ENCODE data around the gene CDH23. TPM values are rescaled to one million over a fixed set of nuclear protein-coding genes. Genes with fewer than 3 reads are reported as not detected.

CDH23 gene
- polyA plus RNA-seq, 2 donors = 1.6 to 3.2 TPM

DNA sequence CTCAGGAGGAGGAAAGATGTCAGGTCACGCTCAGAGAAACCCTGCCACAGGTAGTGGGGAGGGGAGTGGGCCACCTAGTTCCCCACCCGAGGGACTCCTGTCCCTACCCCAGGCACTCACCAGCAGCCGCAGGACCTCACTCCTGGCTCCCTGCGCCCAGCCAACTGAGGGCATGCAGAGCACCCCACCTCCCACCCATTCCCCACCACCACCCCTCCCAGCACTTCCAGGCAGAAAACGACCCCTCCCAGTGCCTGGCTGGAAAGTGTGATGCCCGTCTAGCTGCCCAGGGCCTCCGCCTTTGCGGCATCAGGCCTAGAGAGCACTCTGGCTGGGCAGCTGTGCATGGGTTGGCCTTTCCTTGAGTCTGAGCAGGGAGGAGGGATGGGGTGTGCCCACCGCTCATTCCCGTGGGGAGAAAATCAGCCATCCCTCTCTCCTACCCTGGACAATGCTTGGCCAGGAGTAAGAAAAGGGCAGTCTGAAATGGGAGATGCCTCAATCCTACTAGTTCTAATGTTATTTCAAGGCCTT lies 321.5 kb downstream of the CDH23 start:
- WGBS, 2 donors = 81 to 85% methylated on average over 10 of the region's 10 CpGs
- Histone ChIP-seq H3K27me3 (ENCODE audit: control insufficient read depth in 1 of 2, insufficient read depth in 2 of 2, low read length in 2 of 2) (no peaks in the 10 kb centered on the region), H3K9me3 (ENCODE audit: control insufficient read depth in 2 of 2, insufficient read depth in 1 of 2, low read depth in 1 of 2, low read length in 1 of 2) (no peaks in the 10 kb centered on the region), H3K4me3 (ENCODE audit: low read depth in 1 of 2, low read length in 2 of 2) (no peak overlapping the region), H3K27ac (ENCODE audit: low read depth in 2 of 2, low read length in 1 of 2) (peak overlapping the region in 1 of 2 donors; percentile 17), H3K36me3 (ENCODE audit: control insufficient read depth in 2 of 2, insufficient read depth in 2 of 2, low read length in 1 of 2) (no peaks in the 10 kb centered on the region), H3K4me1 (ENCODE audit: control insufficient read depth in 2 of 2, insufficient read depth in 2 of 2, low read length in 1 of 2) (peaks cover 13 to 25% of the 10 kb centered on the region in 2 donors)

DNA sequence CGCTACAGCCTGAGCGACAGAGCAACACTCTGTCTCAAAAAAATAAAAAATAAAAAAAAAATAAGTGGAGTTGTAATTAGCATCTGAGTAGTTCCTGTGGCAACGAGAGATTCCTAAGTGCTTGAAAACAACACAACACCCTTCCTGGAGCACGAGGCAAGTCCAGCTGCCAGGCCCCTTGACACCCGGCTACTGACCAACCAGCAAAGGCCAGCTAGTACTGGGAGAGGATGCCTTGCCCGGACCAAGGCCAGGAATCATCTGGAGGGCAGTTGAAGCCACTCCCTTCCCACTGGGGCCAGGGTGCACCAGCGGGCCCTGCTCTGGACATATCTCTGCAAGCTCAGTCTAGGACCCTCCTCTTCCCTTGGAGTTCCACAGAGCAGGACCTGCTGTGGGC lies 322.3 kb downstream of the CDH23 start:
- Histone ChIP-seq H3K9me3 (ENCODE audit: control insufficient read depth in 2 of 2, insufficient read depth in 1 of 2, low read depth in 1 of 2, low read length in 1 of 2) (no peaks in the 10 kb centered on the region), H3K4me3 (ENCODE audit: low read depth in 1 of 2, low read length in 2 of 2) (no peak overlapping the region), H3K27ac (ENCODE audit: low read depth in 2 of 2, low read length in 1 of 2) (no peak overlapping the region), H3K36me3 (ENCODE audit: control insufficient read depth in 2 of 2, insufficient read depth in 2 of 2, low read length in 1 of 2) (no peaks in the 10 kb centered on the region), H3K4me1 (ENCODE audit: control insufficient read depth in 2 of 2, insufficient read depth in 2 of 2, low read length in 1 of 2) (peaks cover 12 to 27% of the 10 kb centered on the region in 2 donors), H3K27me3 (ENCODE audit: control insufficient read depth in 1 of 2, insufficient read depth in 2 of 2, low read length in 2 of 2) (no peaks in the 10 kb centered on the region)
- 74 to 75% methylated on average over 7 of the region's 7 CpGs for WGBS, 2 donors

DNA sequence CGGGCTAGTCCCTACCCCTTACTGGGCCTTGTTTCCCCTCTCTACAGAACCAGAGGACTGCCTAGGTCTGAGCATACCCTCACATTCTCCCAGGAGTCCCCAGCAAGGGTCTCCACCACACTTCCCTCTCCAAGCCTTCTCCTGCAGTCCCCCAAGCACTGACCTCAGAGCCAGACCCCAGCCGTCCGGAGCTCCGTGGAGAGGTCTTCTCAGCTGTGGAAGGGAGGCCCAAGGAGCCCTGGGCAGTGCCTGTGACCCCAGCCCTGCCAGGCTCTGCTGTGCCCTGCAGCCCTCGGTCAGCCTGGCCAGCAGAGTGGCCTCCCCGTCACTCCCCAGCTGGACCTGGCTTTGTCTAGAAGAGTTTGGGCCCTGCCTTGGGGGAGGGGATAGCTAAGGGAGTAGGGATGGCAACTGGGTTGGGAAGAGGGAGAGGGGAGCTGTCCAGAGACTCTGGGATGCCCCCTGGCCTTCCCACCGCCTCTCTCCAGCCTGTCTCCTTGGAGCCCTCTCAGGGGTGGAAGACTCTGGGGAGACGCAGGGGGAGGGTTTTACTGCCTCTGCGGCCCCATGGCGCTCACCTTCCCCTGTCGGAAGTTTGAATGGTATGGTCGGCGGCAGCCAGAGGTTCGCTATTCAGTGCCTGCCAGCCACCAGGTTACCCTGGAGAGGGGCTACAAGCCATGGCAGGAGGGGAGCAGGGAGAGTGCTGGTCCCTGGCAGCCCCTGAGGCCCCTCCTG lies 322.9 kb downstream of the CDH23 start, which contains the start of gene C10orf105:
TSS of gene C10orf105 (minus strand) at position 315 of the 738 bp plus-strand sequence. CDS start 3,441 bp downstream, outside the sequence.
- no peak within 1 kb of the TSS for H3K4me3 ChIP-seq (ENCODE audit: low read depth in 1 of 2, low read length in 2 of 2)
- H3K4me1 ChIP-seq (ENCODE audit: control insufficient read depth in 2 of 2, insufficient read depth in 2 of 2, low read length in 1 of 2) = peaks cover 7 to 21% of the 10 kb centered on the region in 2 donors
- H3K9me3 ChIP-seq (ENCODE audit: control insufficient read depth in 2 of 2, insufficient read depth in 1 of 2, low read depth in 1 of 2, low read length in 1 of 2) = no peaks in the 10 kb centered on the region
- no peaks in the 10 kb centered on the region for H3K27me3 ChIP-seq (ENCODE audit: control insufficient read depth in 1 of 2, insufficient read depth in 2 of 2, low read length in 2 of 2)
- no peaks in the 10 kb centered on the region for H3K36me3 ChIP-seq (ENCODE audit: control insufficient read depth in 2 of 2, insufficient read depth in 2 of 2, low read length in 1 of 2)
- 94% methylated on average over 14 of the region's 14 CpGs for WGBS, 2 donors
- no peak within 1 kb of the TSS for H3K27ac ChIP-seq (ENCODE audit: low read depth in 2 of 2, low read length in 1 of 2)

DNA sequence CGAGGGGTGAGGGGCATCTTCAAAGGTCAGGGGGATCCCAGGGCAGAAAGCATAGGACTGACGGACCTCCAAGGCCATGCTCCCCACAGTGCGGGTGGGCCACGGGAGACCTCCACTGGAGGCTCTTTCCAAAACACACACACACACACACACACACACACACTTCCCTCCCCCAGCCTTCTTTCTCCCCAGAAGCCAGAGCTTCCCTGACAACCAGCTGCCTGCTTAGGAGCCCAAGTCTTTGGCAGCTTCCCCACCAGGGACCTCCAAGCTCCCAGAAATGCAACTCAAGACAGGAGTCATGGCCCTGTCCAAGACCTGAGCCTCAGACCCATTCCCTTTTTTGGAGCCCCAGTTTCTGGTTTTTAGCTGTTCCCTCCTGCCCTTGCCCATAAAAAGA lies 323.6 kb downstream of the CDH23 start:
- peaks cover 5 to 15% of the 10 kb centered on the region in 2 donors for H3K4me1 ChIP-seq (ENCODE audit: control insufficient read depth in 2 of 2, insufficient read depth in 2 of 2, low read length in 1 of 2)
- H3K9me3 ChIP-seq (ENCODE audit: control insufficient read depth in 2 of 2, insufficient read depth in 1 of 2, low read depth in 1 of 2, low read length in 1 of 2) = no peaks in the 10 kb centered on the region
- no peak overlapping the region for H3K4me3 ChIP-seq (ENCODE audit: low read depth in 1 of 2, low read length in 2 of 2)
- 78 to 84% methylated on average over 4 of the region's 4 CpGs for WGBS, 2 donors
- no peak overlapping the region for H3K27ac ChIP-seq (ENCODE audit: low read depth in 2 of 2, low read length in 1 of 2)
- no peaks in the 10 kb centered on the region for H3K36me3 ChIP-seq (ENCODE audit: control insufficient read depth in 2 of 2, insufficient read depth in 2 of 2, low read length in 1 of 2)
- H3K27me3 ChIP-seq (ENCODE audit: control insufficient read depth in 1 of 2, insufficient read depth in 2 of 2, low read length in 2 of 2) = no peaks in the 10 kb centered on the region

DNA sequence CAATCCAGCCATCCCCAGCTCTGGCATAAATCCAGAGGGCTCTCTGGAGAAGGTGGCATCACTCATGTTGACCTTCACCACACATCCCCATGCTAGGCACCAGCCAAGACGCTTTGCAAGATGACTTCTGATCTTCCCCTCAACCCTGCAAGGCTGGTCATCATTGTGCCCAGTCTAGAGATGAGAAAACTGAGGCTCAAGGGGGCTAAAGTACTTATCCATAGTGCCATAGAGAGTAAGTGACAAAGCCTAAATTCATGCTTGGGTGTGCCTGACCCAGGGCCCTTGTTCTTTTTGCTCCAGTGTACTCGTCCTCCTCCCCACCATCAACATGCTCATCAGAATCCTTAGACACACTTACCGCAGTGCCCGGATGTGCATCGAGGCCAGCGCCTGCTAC lies 324.6 kb downstream of the CDH23 start:
- H3K27ac ChIP-seq (ENCODE audit: low read depth in 2 of 2, low read length in 1 of 2) = no peak overlapping the region
- 92% methylated on average over 6 of the region's 6 CpGs for WGBS, 2 donors

DNA sequence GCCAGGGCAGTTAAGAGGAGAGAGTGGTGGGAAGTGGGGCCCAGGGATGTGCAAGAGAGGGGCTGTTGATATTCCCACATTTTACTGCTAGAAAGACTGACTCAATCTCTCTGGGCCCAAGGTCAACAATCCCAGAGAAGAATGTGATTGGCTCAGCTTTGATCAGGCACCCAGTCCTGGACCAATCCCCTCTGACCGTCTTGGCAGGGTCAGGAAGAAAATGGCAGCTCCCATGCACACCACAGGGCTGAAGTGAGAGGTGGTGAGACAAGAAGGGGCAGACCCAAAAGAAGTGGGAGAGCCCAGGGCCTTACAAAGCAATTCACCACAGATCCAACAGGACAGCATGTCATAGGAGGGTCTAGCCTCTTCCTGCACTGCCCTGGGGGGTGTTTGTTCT lies 326.1 kb downstream of the CDH23 start:
- Histone ChIP-seq H3K27ac (ENCODE audit: low read depth in 2 of 2, low read length in 1 of 2) (no peak overlapping the region), H3K27me3 (ENCODE audit: control insufficient read depth in 1 of 2, insufficient read depth in 2 of 2, low read length in 2 of 2) (no peaks in the 10 kb centered on the region), H3K4me3 (ENCODE audit: low read depth in 1 of 2, low read length in 2 of 2) (no peak overlapping the region), H3K36me3 (ENCODE audit: control insufficient read depth in 2 of 2, insufficient read depth in 2 of 2, low read length in 1 of 2) (no peaks in the 10 kb centered on the region), H3K4me1 (ENCODE audit: control insufficient read depth in 2 of 2, insufficient read depth in 2 of 2, low read length in 1 of 2) (peaks cover 5 to 17% of the 10 kb centered on the region in 2 donors), H3K9me3 (ENCODE audit: control insufficient read depth in 2 of 2, insufficient read depth in 1 of 2, low read depth in 1 of 2, low read length in 1 of 2) (no peaks in the 10 kb centered on the region)
- WGBS, 2 donors = 73 to 96% methylated on average over 1 of the region's 1 CpG

More for the DNA sequence above, 324.6 kb downstream of the CDH23 start:
- Histone ChIP-seq H3K27me3 (ENCODE audit: control insufficient read depth in 1 of 2, insufficient read depth in 2 of 2, low read length in 2 of 2) (no peaks in the 10 kb centered on the region), H3K4me3 (ENCODE audit: low read depth in 1 of 2, low read length in 2 of 2) (no peak overlapping the region), H3K4me1 (ENCODE audit: control insufficient read depth in 2 of 2, insufficient read depth in 2 of 2, low read length in 1 of 2) (peaks cover 0 to 9% of the 10 kb centered on the region in 2 donors), H3K9me3 (ENCODE audit: control insufficient read depth in 2 of 2, insufficient read depth in 1 of 2, low read depth in 1 of 2, low read length in 1 of 2) (no peaks in the 10 kb centered on the region), H3K36me3 (ENCODE audit: control insufficient read depth in 2 of 2, insufficient read depth in 2 of 2, low read length in 1 of 2) (no peaks in the 10 kb centered on the region)

DNA sequence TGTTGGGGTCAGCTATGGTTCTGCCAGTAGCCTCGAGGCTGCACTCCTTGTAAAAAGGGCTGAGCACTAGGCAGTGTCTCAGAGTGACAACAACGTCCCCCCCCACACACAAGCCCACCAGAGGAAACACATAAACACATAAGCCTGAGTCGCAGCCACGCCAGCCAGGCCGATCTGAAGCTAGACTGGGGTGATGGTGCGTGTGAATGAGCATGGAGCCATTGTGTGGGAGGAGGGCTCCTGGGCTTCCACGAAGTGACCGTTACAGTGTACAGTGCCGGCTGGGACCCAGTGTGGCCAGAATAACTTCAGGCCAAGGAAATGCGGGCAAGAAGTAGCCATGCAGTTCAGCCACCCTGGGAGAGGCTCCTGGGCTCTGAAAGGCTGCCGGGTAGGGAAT lies 326.6 kb downstream of the CDH23 start:
- no peaks in the 10 kb centered on the region for H3K9me3 ChIP-seq (ENCODE audit: control insufficient read depth in 2 of 2, insufficient read depth in 1 of 2, low read depth in 1 of 2, low read length in 1 of 2)
- no peak overlapping the region for H3K27ac ChIP-seq (ENCODE audit: low read depth in 2 of 2, low read length in 1 of 2)
- 92 to 94% methylated on average over 11 of the region's 11 CpGs for WGBS, 2 donors

DNA sequence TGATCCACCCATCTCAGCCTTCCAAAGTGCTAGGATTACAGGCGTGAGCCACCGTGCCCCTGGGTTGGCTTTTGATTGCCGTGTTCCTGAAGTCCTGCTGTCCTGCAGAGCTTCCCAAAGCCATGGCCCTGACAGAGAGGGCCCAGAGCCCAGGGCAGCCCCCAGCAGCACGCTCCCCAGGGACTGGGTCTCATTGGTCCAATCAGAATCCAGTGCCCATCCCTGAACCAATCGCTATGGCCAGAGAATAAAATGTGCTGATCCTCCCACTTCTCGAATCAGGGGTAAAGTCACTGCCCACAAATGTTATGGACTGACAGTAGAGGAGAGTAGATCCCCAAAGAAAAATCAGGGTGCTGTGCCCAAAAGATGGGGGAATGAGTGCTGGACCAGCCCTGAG lies 327.8 kb downstream of the CDH23 start:
- Histone ChIP-seq H3K27me3 (ENCODE audit: control insufficient read depth in 1 of 2, insufficient read depth in 2 of 2, low read length in 2 of 2) (no peaks in the 10 kb centered on the region), H3K4me3 (ENCODE audit: low read depth in 1 of 2, low read length in 2 of 2) (no peak overlapping the region), H3K36me3 (ENCODE audit: control insufficient read depth in 2 of 2, insufficient read depth in 2 of 2, low read length in 1 of 2) (no peaks in the 10 kb centered on the region), H3K9me3 (ENCODE audit: control insufficient read depth in 2 of 2, insufficient read depth in 1 of 2, low read depth in 1 of 2, low read length in 1 of 2) (no peaks in the 10 kb centered on the region), H3K27ac (ENCODE audit: low read depth in 2 of 2, low read length in 1 of 2) (no peak overlapping the region), H3K4me1 (ENCODE audit: control insufficient read depth in 2 of 2, insufficient read depth in 2 of 2, low read length in 1 of 2) (peaks cover 5 to 26% of the 10 kb centered on the region in 2 donors)
- 94 to 95% methylated on average over 6 of the region's 6 CpGs for whole genome bisulfite sequencing, 2 donors

More for the DNA sequence above, 326.6 kb downstream of the CDH23 start:
- Histone ChIP-seq H3K36me3 (ENCODE audit: control insufficient read depth in 2 of 2, insufficient read depth in 2 of 2, low read length in 1 of 2) (no peaks in the 10 kb centered on the region), H3K27me3 (ENCODE audit: control insufficient read depth in 1 of 2, insufficient read depth in 2 of 2, low read length in 2 of 2) (no peaks in the 10 kb centered on the region), H3K4me3 (ENCODE audit: low read depth in 1 of 2, low read length in 2 of 2) (no peak overlapping the region), H3K4me1 (ENCODE audit: control insufficient read depth in 2 of 2, insufficient read depth in 2 of 2, low read length in 1 of 2) (peaks cover 5 to 19% of the 10 kb centered on the region in 2 donors)

DNA sequence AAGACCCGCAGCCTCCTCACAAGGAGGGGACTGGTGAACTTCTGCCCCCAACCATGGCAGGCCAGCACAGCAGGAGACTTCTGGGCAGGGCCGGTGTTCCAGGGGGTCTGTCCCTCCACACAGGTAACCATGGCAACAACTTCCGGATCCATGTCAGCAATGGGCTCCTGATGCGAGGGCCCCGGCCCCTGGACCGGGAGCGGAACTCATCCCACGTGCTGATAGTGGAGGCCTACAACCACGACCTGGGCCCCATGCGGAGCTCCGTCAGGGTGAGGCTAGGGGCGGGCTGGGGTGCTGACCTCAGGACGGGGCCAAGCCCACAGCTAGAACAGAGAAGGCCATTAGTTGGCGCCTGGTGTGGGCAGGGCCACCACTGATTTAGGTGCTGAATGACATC lies 328.5 kb downstream of the CDH23 start:
- no peaks in the 10 kb centered on the region for H3K36me3 ChIP-seq (ENCODE audit: control insufficient read depth in 2 of 2, insufficient read depth in 2 of 2, low read length in 1 of 2)
- H3K27ac ChIP-seq (ENCODE audit: low read depth in 2 of 2, low read length in 1 of 2) = no peak overlapping the region
- 90 to 95% methylated on average over 14 of the region's 14 CpGs for WGBS, 2 donors
- no peaks in the 10 kb centered on the region for H3K9me3 ChIP-seq (ENCODE audit: control insufficient read depth in 2 of 2, insufficient read depth in 1 of 2, low read depth in 1 of 2, low read length in 1 of 2)
- H3K27me3 ChIP-seq (ENCODE audit: control insufficient read depth in 1 of 2, insufficient read depth in 2 of 2, low read length in 2 of 2) = no peaks in the 10 kb centered on the region
- no peak overlapping the region for H3K4me3 ChIP-seq (ENCODE audit: low read depth in 1 of 2, low read length in 2 of 2)
- peaks cover 5 to 29% of the 10 kb centered on the region in 2 donors for H3K4me1 ChIP-seq (ENCODE audit: control insufficient read depth in 2 of 2, insufficient read depth in 2 of 2, low read length in 1 of 2)

All from esophagus (tissue), 2 donors.